ENCODE results near the gene PDGFD.

DNA sequence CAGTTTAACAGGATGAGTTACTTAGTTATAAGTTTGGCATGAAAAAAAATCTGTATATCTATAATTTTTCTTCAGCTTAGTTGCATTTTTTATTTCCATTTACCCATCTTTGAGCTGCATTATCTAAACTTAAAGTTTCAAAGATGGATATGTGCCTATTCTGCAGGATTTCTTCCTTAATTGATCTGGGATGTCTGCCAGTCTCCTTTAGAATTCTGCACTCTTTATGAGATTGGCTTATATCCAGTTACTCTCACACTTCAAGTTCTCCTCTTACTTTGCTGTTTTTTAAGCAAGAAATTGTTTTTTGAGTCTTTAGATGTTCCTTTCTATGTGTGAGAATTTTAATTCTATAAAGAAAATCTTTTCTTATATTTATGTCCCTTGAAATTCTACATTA, 5.1 kb upstream of the PDGFD start:
- TF ChIP-seq CTCF (optimal IDR thresholded peaks at IDR 0.05 in 1 of 3, IDR thresholded peaks at IDR 0.05 in 1 of 3, conservative IDR thresholded peaks at IDR 0.05 in 1 of 3; ENCODE audit: extremely low read depth in 1 of 3, insufficient read depth in 2 of 3, low read length in 3 of 3), result no peak
- TF ChIP-seq EZH2 (IDR thresholded peaks at IDR 0.05; ENCODE audit: low read length), result no peak
